ENCODE measurements around the gene NTS.

DNA sequence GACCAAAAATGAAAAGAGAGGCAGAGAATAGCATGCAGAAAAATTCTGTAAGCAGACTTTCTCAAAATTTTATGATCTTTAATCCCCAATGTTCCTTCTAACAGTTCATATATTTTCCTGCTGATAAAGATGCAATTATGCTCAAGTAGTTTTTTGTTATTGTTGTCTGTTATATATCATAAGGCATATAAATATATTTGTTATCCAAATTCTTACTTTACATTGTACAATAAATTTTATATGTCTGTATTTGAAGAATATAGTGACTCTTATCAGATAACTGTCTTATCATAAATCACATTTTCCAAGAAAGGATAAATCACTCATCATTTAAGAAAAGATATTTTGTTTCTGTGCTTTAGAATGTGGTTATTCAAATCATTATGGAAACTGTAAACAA is 40.5 kb upstream of the NTS start:
- TF ChIP-seq, protein P1, sequence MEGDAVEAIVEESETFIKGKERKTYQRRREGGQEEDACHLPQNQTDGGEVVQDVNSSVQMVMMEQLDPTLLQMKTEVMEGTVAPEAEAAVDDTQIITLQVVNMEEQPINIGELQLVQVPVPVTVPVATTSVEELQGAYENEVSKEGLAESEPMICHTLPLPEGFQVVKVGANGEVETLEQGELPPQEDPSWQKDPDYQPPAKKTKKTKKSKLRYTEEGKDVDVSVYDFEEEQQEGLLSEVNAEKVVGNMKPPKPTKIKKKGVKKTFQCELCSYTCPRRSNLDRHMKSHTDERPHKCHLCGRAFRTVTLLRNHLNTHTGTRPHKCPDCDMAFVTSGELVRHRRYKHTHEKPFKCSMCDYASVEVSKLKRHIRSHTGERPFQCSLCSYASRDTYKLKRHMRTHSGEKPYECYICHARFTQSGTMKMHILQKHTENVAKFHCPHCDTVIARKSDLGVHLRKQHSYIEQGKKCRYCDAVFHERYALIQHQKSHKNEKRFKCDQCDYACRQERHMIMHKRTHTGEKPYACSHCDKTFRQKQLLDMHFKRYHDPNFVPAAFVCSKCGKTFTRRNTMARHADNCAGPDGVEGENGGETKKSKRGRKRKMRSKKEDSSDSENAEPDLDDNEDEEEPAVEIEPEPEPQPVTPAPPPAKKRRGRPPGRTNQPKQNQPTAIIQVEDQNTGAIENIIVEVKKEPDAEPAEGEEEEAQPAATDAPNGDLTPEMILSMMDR (IDR thresholded peaks at IDR 0.05) = no peak
- TF ChIP-seq EZH2 (IDR thresholded peaks at IDR 0.05) = no peak
- no peak for TF ChIP-seq EZH2phosphoT487 (IDR thresholded peaks at IDR 0.05)
